ENCODE measurements around the gene LYST. TPM values are rescaled to one million over a fixed set of nuclear protein-coding genes. Genes with fewer than 3 reads are reported as not detected.
A peak's percentile ranks its signal among the peaks of the same experiment; 100 is the strongest.
"Not testable (repeated sequence)": the region's sequence is repeated elsewhere in the genome, so short reads cannot be mapped to it uniquely, and the experiment has no call there.

The LYST gene
- total RNA-seq, 1 experiment from 2014 or later: 23.9 TPM

- BruUV-seq (replicated peaks): no TSS peak
- DNase-seq (ENCODE audit: unreplicated experiment): peak; percentile 91
Measured at GRCh38 chr1:235642011-235642942, 224.4 kb downstream of the LYST start.

DNA sequence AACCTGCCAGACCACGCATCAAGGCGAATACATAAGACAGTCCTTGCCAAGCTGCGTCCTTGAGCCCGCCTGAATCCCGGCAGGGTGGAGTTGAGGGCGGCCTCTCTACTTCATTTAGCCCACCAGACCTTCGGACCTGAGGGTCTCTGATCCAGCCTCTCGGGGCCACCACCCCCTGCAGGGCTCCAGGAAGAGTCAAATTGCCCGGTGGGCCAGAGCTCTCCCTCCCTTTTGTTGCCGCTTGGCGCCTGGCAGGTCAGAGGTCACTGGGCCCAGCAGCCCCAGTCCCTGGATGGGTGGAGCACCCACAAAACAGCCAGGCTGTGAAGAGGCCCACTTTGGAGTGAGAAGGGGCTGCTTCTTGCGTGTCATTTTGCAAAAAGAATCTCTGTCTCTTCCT, 226.1 kb downstream of the LYST start:
- H3K36me3 Mint-ChIP-seq (ENCODE audit: insufficient read depth, unreplicated experiment): no peaks in the 10 kb centered on the region
- ChIA-PET CTCF (no interaction called here), POLR2A (no interaction called here)
- no peak for DNase-seq (ENCODE audit: unreplicated experiment)
- no peaks in the 10 kb centered on the region for H3K27me3 Mint-ChIP-seq (ENCODE audit: insufficient read depth, unreplicated experiment)
- BruUV-seq (replicated peaks): no TSS peak
- H3K27ac Mint-ChIP-seq (ENCODE audit: low read depth, unreplicated experiment): no peak overlapping the region
- no peak overlapping the region for H3K4me3 Mint-ChIP-seq (ENCODE audit: unreplicated experiment)
- TF ChIP-seq CTCF (IDR thresholded peaks at IDR 0.05; ENCODE audit: unreplicated experiment): no peak
- H3K9me3 Mint-ChIP-seq (ENCODE audit: unreplicated experiment): no peaks in the 10 kb centered on the region
- intact Hi-C loops (cut with micrococcal nuclease): no loop called here
- H3K4me1 Mint-ChIP-seq (ENCODE audit: insufficient read depth, unreplicated experiment): peaks cover 18% of the 10 kb centered on the region

More at GRCh38 chr1:235642011-235642942, 224.4 kb downstream of the LYST start:
- no peak for TF ChIP-seq CTCF (IDR thresholded peaks at IDR 0.05; ENCODE audit: unreplicated experiment)
- Mint-ChIP-seq H3K27ac (ENCODE audit: low read depth, unreplicated experiment) (no peak overlapping the region), H3K36me3 (ENCODE audit: insufficient read depth, unreplicated experiment) (no peaks in the 10 kb centered on the region), H3K4me1 (ENCODE audit: insufficient read depth, unreplicated experiment) (peaks cover 18% of the 10 kb centered on the region), H3K9me3 (ENCODE audit: unreplicated experiment) (no peaks in the 10 kb centered on the region), H3K27me3 (ENCODE audit: insufficient read depth, unreplicated experiment) (no peaks in the 10 kb centered on the region), H3K4me3 (ENCODE audit: unreplicated experiment) (peak overlapping the region; percentile 44)
- ChIA-PET CTCF (interaction anchor here (0.6 to 1.2 kb wide), 6 partner anchors 23 to 1163 kb away, joined by 3 to 5 read pairs (median 3); partner anchors contain the start of gene TARBP1), POLR2A (interaction anchor here (0.7 to 1.0 kb wide), 2 partner anchors 43 to 458 kb away, joined by 3 to 4 read pairs; no protein-coding TSS in a partner anchor)
- intact Hi-C loops (cut with micrococcal nuclease): no loop called here

DNA sequence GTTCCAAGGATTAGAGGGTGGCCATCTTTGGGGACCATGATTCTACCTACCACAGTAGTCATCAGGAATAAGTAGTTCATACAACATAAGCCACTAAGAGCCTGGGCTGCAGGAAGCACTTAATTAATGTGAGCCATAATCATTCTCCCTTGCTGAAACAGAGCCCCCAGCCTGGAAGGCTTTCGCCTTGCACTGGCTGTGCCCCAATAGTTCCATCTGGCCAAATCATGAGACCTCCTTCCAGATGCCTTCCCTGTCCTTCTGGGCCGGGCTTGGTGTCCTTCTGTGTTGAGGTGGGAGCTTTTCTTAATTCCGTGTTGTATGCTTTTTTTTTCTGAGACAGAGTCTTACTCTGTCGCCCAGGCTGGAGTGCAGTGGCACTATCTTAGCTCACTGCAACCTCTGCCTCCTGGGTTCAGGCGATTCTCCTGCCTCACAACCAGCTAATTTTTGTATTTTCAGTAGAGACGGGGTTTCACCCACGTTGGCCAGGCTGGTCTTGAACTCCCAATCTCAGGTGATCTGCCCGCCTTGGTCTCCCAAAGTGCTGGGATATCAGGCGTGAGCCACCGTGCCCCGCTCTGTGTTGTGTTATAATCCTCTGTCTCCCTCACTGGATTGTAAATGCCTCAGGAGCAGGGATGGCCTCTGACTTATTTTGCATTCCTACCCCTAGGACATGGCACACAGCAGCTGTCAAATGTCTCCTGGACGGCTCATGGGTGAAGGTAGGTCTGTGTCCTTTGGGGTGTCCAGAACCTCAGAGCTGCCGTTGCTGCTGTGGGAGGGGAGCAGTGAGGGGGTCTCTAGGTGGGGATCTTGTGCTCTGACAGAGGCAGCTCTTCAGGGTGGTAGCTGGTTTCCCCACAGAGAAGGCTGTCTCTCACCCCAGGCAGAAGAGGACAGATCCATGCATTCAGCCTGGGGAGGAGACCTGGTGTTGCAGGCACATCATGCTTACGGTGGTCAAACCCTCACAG, 227.2 kb downstream of the LYST start:
- Mint-ChIP-seq H3K4me3 (ENCODE audit: unreplicated experiment) (no peak overlapping the region), H3K9me3 (ENCODE audit: unreplicated experiment) (no peaks in the 10 kb centered on the region), H3K27ac (ENCODE audit: low read depth, unreplicated experiment) (no peak overlapping the region), H3K27me3 (ENCODE audit: insufficient read depth, unreplicated experiment) (no peaks in the 10 kb centered on the region), H3K4me1 (ENCODE audit: insufficient read depth, unreplicated experiment) (peaks cover 18% of the 10 kb centered on the region), H3K36me3 (ENCODE audit: insufficient read depth, unreplicated experiment) (no peaks in the 10 kb centered on the region)
- POLR2A ChIA-PET: no interaction called here
- intact Hi-C loops (cut with micrococcal nuclease): no loop called here
- BruUV-seq (replicated peaks): no TSS peak
- CTCF ChIA-PET: interaction anchor here (0.6 to 0.8 kb wide), 3 partner anchors 32 to 332 kb away, joined by 3 read pairs; no protein-coding TSS in a partner anchor
- DNase-seq (ENCODE audit: unreplicated experiment): no peak
- no peak for TF ChIP-seq CTCF (IDR thresholded peaks at IDR 0.05; ENCODE audit: unreplicated experiment)

DNA sequence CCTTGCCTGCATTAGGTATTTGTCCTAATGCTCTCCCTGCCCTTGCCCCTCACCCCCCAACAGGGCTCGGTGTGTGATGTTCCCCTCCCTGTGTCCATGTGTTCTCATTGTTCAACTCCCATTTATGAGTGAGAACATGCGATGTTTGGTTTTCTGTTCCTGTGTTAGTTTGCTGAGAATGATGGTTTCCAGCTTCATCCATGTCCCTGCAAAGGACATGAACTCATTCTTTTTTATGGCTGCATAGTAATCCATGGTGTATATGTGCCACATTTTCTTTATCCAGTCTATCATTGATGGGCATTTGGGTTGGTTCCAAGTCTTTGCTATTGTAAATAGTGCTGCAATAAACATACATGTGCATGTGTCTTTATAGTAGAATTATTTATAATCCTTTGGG, 228.1 kb downstream of the LYST start:
- POLR2A ChIA-PET; BruUV-seq (replicated peaks); H3K27ac Mint-ChIP-seq (ENCODE audit: low read depth, unreplicated experiment); DNase-seq (ENCODE audit: unreplicated experiment); H3K27me3 Mint-ChIP-seq (ENCODE audit: insufficient read depth, unreplicated experiment); intact Hi-C loops (cut with micrococcal nuclease); CTCF ChIA-PET; H3K4me3 Mint-ChIP-seq (ENCODE audit: unreplicated experiment); H3K9me3 Mint-ChIP-seq (ENCODE audit: unreplicated experiment); H3K36me3 Mint-ChIP-seq (ENCODE audit: insufficient read depth, unreplicated experiment): not testable (repeated sequence)
- H3K4me1 Mint-ChIP-seq (ENCODE audit: insufficient read depth, unreplicated experiment): peaks cover 18% of the 10 kb centered on the region
